ENCODE data around the gene SLX9.

The SLX9 gene

DNA sequence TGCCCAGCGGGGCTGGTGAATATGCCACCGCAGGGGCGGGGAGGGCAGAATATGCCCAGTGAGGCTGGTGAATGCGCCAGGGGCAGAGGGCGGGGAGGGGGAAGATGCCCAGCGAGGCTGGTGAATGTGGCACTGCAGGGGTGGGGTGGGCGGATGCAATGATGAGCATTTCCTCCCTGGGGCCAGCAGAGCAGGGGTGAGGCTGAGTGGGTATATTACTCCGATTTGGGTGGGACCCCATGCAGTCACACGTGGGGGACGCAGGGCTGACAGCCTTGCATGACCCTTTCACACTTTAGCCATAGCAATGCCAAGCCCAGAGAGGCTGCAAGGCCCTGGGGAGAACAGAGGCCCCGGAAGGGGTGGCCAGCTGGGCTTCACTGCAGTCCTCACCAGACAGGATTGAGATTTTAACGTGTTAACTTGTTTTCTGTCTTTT, 9.3 kb upstream of the SLX9 start:
- DNase-seq (ENCODE audit: low read depth), result no peak

DNA sequence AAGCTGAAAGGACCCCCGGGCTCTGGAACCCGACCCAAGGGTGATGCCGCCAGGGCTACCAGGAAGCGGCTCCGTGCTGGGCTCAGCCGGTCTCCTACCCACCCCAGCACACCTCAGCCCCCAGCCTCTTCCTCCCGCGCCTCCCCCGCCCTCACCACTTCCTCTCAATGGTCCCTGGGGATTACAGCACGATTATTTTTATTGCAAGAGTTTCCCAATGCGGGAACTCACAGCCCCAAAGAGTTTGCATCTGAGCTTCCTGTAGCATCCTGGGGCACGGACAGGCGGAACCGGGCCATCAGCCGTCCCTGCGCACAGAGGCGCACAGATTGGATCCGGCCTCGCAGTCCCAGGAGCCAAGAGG, 8.7 kb upstream of the SLX9 start:
- no peak for DNase-seq (ENCODE audit: low read depth)

DNA sequence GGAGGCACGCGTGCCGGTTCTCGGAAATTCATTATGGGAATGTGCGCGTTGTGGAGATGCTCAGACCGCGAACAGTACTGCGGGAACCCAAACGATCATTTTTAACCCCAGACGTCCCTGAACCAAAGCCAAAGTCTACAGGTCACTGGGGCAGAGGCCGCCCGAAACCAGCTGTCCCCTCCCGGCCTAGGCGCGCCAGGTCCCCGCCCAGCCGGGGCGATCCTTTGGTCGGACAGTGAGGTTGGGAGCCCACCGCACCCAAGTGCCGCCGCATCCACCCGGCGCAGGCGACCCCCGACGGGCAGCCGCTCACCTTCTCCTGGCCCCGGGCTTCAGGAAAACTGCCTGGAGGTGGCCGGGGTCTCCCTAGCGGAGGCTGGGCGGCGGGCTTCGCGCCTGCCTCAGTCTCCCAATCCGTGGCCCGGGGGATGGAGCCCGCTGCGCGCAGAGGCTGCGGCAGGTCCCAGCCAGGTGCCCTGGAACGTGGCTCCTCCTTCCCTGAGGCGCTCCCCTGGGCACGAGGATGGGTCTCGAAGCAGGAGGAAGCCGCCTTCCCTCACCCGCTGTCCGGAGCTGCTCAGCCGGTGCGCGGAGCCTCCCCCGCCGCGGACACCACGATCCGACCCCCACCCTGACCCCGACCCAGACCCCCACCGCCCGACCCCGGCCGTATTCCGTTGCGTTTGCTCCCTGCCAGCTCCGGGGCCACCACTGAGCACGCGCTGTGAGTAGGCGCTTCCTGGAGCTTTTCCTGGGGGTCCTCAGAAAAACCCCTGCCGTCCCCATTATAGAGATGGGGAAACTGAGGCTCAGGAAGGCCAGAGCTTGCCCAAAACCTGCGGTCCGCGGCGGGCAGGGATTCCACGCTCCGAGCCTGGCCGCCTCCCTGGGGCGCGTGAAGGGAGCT, 8.1 kb upstream of the SLX9 start:
- no peak for DNase-seq (ENCODE audit: low read depth)

DNA sequence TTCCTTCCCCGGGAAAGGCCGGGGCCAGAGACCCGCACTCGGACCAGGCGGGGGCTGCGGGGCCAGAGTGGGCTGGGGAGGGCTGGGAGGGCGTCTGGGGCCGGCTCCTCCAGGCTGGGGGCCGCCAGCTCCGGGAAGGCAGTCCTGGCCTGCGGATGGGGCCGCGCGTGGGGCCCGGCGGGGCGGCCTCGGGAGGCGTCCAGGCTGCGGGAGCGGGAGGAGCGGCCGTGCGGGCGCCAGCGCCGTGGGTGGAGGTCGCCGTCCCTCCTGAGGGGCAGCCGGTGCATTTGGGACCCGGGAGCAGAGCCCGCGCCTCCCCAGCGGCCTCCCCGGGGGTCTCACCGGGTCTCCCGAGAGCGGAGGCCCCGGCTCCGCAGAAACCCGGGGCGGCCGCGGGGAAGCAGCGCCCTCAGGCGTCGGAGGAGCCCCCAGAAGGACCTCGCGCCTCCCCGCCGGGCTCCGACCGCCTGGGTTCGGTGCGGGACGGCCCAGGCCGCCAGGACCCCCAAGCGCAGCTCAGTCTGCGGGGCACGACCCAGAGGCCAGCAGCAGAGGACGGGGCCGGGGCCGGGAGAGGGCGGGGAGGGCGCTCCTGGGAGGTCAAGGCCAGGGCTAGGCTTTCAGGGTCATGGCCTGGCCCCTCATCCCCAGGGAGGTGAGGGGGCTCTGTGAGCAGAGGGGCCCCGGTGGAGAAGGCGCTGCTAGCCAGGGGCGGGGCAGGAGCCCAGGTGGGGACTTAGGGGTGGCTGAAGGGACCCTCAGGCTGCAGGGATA, 7.2 kb upstream of the SLX9 start:
- DNase-seq (ENCODE audit: low read depth), result no peak

DNA sequence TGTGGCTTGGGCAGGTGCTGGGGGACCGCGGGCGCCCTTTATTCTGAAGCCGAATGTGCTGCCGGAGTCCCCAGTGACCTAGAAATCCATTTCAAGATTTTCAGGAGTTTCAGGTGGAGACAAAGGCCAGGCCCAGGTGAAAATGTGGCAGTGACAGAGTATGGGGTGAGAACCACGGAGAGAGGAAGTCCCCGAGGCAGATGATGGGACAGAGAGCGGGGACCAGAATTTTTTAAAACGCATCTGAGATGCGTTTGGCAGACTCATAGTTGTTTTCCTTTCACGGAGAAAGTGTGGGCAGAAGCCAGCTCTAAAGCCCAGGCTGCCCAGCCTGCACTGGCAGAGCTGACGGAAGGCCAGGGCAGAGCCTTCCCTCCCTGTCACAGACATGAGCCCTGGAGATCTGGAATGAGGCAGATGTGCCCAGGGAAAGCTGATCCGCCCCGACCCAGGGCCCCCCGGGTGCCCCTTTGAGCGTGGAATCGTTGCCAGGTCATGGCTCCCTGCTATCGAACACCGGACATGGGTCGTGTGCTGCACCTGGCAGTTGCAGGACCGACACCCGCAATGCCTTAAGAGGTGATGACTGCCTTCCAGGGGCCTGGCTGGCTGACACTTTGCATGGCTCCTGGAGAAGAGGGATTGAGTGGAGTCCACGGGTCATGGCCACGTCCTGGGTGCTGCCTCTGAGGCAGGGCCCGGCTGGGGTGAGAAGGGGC, 6.5 kb upstream of the SLX9 start:
- DNase-seq (ENCODE audit: low read depth), result no peak

DNA sequence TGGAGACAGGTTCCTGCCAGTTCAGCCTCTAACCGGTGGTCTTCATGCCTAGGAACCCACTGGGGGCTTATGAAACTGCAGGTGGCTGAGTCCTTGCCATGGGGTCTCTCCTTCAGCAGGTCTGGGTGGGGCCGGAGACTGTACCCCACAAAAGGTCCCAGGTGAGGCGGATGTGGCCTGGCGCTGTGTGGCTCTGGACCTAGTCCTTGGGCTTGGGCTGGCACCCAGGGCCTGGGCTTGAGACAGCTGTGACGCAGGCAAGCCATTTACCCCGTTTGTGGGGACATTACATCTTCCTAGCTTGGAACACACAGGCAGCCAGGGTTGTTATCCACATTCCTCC, 5.9 kb upstream of the SLX9 start:
- DNase-seq (ENCODE audit: low read depth), result no peak

DNA sequence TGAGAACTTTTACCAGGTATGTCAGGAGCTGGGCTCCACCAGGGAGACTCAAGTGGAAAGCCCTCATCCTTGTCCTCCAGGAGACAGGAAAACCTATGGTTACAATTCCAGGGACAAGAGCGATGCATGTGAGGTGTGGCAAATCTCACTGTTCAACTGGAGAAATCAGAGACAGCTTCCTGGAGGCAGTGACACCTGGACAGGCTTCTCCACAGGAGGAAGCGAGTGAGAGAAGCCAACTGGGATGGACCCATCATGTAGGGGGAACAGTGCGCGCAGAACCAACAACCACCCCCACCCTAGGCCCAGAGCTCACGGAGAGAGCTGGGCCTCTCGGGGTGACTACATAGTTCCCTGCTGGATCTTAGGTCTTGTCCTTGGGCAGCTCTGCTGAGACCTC, 5.6 kb upstream of the SLX9 start:
- no peak for DNase-seq (ENCODE audit: low read depth)

DNA sequence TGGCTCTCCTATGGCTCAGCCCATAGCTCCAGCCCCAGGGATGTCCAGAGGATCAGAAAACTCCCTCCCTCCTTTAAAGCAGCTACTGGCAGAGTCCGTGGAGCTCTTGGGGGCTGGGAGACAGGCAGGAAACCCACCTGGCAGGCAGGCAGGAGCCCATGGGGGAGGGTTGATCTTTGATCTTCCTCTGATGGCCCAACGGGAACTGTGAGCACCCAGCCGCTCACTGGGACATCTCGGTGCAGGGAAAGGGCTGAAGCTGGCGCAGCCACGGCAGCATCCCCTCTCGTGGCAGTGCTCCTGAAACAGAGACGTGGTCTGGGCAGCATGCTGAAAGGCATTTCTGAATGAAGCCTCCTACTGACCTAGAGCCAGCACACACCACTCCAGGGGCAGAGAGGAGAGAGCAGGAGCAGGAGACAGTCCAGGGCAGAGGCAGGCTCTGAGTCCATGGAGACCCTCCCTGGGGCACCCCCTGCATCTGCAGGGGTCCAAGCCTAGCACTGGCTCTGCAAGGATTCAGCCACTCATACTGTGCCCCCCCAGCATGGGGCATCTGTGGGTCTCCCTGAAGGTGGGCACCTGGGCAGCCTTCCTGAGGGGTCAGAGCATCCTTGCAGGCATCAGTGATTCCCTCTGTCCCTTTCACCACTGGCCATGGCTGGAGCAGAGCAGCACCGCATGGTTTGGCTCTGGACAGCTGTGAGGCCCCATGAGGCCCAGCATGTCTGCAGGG, 4.9 kb upstream of the SLX9 start:
- no peak for DNase-seq (ENCODE audit: low read depth)

DNA sequence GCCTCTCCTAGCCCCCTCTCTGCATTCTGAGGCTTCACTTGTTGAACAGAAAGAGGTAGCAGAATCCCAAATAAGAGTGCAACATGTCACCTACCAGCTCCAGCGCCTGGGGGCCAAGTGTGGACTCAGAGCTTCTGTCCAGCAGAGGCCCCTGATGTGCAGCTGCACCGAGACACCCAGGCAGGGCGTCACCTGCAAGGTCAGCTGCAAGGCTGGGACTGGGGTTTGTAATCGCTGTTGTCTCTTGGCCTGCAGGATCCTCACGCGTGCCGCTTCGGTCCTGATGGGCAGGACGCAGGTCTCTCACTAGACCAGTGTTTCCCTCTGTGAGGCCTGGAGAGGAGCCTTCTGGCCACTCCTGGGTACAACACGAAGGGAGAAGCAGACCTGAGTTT, 4.3 kb upstream of the SLX9 start:
- DNase-seq (ENCODE audit: low read depth), result no peak

DNA sequence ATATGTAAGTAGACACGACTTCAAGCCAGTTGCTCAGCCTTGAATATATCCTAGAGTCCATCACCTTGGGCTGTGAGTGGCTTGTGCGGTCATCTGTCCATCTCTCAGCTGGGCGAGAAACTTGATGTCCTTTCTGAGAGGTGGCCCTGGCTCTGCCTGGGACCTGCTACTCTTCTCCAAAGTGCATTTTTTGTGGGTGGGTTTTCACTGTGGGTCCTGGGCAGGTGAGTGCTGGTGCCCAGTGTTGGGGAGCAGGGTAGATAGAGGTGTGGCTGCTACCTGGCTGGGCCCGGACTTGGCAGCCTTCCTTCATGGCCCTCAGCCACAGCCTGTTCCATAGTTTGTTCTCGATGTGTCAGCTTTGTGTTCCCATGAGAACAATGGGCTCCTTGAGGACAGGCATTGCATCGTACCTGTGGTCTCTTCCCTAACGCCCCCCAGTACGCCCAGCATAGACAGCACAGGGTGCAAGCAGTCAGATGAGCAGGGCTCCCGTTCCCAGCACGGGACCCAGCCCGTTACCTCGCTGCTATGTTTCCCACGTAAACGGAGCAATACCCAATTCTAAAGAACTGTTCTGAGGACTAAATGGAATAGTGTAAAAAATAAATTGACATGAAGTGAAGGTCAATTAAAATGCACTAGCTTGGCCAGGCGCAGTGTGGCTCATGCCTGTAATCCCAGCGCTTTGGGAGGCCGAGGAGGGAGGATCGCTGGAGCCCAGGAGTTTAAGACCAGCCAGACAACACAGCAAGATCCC, 877 bp upstream of the SLX9 start:
- no peak for DNase-seq (ENCODE audit: low read depth)

DNA sequence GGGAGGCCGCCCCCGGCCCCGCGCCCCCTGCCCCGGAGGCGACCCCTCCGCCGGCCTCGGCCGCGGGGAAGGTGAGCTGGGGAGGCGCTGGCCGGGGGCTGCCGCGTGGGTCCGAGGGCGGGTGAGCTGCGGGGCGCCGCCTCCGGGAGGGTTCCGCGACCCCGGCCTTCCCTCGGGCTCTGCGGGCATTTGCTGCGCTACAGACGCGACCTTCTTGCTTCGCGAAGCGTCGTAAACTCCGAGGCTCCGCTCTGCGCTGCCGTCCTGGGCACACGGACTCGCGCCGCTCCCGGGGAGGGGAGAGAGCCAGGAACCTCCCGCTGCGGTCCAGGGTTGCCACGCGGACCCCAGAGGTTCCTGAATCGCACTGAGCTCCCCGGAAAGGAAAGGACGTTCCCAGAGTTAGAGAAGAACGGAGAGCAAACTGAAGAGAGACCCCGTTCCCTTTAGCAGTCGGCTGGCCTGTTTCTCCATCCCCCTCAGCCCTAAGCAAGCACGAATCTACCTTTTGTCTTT, 345 bp downstream of the SLX9 start:
- DNase-seq (ENCODE audit: low read depth), result no peak

DNA sequence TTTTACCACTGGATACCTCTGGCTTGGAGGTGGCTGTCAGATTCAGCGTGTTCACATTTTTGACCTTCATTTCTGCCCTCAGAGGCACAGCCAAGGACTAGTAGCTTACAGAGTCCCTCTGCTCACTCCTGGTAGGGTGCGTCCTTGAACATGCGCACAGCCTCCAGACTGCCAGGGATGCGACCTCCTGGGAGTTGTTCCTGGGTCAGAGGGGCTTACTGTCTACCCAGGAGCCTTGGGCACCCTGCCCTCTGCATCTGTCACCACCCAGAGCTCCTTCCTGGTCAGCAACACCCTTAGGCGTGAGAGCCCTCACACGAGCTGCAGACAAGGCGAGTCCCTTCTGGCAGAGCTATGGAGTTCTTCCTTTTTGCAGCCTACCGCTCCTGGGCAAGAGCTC, 1.7 kb downstream of the SLX9 start:
- DNase-seq (ENCODE audit: low read depth), result no peak

DNA sequence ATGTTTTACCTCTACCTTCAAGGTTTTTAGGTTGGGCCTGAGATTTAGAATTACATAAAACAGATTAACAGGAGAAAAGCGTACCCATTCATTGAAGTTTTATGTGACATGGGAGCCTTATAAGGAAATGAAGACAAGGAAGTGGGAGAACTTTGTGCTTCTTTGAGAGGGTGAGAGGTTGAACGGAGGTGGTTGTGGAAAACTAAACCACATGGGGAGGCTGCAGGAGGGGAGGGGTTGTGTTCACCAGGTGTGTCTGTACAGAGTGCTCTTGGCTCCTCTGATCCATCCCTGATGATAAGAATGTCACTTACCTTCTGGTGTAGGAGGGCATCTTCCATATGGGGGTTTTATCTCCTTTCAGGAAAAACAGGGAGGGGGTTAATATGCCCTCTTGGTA, 2.7 kb downstream of the SLX9 start:
- no peak for DNase-seq (ENCODE audit: low read depth)

DNA sequence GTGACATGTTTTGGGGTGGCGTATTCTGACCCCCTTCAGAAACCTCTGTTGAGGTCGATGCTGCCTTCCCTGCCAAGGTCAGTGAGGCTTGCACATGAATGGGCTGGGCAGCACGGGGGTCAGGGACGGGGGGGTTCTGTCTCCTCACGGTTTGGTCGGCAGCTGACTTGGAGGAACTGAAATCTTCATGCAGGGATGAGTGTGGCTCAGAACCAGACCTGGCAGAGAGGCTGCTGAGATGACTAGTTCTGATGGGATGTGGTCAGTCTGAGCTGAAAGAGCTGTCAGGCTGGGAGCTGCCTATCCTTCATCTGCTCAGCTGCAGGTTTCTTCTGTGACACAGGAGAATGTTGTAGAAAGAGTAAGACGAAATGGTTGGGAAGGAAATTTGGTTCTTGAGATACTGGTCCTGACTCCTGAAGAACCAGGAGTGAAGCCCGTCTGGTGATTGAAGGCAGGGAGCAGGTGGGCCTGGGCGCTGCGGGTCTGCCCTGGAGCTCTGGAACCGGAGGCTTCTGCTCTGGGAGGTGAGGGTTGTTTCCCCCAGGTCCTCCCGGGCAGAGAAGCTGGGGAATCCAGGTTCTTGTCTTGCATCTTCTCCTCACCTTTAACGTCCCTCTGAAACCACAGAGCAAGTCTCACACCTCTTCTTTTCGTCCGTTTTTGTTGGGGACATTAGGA, 3.3 kb downstream of the SLX9 start:
- DNase-seq (ENCODE audit: low read depth), result no peak

DNA sequence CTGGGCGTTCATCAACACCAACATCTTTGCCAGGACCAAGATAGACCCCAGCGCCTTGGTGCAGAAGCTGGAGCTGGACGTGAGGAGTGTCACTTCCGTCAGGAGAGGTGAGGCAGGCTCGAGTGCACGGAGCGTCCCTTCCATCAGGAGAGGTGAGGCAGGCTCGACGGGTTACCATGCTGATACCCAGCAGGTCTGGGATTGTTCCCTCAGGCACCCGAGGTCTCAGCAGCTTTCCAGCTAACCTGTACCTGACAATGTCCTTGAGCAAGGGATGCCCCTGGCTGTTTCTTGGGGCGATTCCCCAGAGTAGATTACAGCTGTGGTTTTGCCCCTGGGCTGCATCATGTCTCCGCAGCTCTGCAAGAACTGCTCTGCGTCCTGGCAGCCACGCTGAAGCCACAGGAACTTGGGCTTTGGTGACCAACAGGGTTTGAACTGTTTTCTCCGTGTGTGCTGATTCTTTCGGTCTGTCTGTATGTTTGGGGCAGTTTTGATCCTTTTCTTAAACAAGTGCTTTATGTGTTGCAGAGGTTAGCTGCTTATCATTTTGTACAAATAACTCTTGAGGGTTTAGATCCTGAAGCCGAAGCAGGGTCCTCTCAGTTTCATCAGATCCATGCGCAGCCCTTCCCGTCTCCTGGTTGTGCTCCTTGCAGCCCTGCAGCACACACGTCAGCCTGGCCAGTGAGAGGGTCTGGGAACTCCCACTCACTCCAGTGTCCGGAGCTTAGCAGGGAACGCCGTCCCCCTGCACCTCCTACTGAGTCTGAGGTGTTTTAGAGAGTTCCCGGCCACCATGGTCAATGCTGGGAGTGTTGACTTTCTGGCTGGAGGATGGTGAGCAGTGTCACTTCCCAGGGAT, 4.1 kb downstream of the SLX9 start:
- DNase-seq (ENCODE audit: low read depth), result no peak

DNA sequence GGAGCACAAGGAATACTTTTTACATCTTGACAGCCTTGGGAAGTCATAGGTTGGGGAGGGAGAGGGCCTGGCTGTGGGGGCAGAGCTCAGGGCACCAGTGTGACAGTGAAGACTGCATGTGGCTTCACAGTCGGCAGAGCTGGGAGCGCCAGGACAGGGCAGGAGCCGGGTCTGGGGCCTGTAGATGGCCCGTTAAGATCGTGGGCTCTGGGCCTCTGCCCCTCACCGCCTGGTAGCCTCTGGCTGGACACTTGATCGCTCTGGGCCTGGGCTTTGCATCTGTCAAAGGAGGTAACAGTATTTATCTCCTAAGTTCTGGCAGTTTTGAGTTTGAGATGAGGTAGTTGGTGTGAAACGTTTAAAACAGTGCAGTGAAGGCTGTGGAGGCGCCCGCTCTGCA, 4.8 kb downstream of the SLX9 start:
- no peak for DNase-seq (ENCODE audit: low read depth)

DNA sequence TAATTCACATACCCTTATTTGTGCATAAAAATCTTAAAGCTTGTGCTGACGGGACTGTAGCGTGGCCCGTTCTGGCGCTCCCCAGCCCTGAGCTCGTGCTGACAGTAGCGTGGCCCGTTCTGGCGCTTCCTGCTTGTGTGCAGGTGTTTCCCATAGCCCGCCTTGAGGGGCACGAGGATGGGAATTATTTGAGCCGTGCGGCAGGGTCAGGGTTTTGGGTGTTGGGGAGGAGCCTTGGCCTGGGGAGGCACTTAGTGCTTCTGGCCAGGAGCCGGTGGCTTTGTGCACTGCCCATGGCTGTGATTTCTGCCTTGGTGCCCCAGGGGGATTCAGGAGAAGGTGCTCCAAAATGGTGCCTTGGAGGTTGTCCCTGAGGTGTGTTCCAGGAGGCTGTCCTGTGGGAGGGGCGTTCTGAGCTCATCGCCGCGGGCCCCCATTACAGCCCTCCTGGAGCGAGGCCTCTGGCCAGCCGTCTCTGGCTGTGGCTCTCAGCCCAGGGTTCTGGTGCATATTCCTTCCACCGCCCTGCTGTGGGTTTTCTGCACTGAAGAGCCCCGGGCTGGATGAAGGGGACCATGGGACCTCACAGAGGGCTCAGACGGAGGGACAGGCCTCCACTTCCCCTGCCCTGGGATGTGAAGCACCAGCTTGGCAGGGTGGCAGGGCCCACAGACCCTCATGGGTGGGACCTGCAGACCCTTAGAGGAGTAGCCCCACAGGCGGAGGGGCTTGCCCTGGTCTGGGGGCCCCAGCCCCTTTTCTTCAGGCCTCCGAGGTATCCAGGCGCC, 6.6 kb downstream of the SLX9 start:
- no peak for DNase-seq (ENCODE audit: low read depth)

DNA sequence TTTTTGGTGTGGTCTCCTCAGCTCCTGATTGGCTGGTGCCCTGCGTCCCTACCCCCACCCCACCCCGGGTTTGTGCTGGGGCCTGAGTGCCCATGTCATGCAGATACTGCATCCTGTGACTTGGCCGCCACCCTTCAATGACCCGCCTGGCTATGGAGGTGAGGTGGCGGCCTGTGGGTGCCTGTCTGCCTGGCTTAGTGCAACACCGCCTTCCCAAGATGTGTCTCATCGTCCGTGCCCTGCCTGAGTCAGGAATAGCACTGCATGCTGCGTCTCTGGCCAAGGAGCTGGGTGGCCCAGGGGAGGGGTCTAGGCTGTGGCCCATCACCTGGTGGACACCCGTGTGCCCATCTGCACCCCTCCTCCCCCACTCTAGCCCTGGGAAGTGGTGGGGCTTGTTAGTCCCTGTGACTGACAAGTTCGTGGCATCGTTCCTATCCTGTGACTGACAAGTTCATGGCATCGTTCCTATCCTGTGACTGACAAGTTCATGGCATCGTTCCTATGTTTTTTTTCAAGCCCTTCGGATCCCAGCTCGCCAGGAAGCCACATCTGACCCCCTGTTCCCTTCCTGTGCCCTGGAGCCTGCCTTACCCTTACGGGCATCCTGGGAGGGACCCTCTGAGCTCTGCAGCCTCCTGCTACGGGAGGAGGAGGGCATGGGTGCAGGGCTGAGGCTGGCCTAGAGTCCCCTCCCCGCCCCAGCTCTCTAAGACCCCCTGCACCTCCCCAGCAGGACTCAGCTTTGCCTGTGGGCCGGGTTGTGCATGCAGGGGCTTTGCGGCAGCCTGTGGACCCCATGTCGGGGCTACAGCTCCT, 7.5 kb downstream of the SLX9 start:
- DNase-seq (ENCODE audit: low read depth), result no peak

All from stromal cell of bone marrow (primary cell).